ENCODE data around the gene PIP4K2A.

The PIP4K2A gene

DNA sequence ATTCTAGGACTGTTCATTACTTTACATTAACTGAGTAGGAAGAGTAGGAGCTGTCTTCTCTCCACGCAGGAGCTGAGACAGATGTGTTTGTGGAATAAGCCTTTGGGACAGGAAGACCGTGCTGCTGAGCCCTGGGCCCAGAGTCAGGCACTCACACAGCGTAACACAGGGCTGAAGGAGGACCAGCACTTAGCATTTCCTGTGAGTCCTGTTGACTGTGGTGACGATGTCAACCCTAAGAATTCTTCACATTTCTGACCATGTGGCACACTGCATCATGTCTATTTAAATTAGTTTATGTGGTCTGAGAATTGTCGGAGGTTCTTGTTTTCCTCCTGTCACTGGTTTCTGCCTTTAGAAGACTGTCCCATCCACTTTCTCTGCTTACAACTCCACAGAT is 117.2 kb downstream of the PIP4K2A start:
- Histone ChIP-seq H3K14ac (ENCODE audit: low read length) (no peak overlapping the region), H3K23ac (ENCODE audit: low read length) (no peak overlapping the region), H4K8ac (ENCODE audit: low read depth, low read length) (no peak overlapping the region), H2BK120ac (ENCODE audit: insufficient read depth, low read length, poor library complexity) (no peak overlapping the region), H3K9me3 (ENCODE audit: insufficient read depth, low read depth, low read length) (no peaks in the 10 kb centered on the region), H3K79me1 (ENCODE audit: low read length) (no peaks in the 10 kb centered on the region), H3K4me2 (ENCODE audit: low read length) (no peak overlapping the region), H3K36me3 (ENCODE audit: control insufficient read depth in 1 of 2, insufficient read depth in 2 of 2, low read length in 2 of 2) (peaks cover 2 to 3% of the 10 kb centered on the region in 2 experiments), H2AFZ (ENCODE audit: insufficient read depth, low read length, poor library complexity) (no peak overlapping the region), H3K79me2 (ENCODE audit: control insufficient read depth, insufficient read depth, low read length, poor library complexity) (no peaks in the 10 kb centered on the region), H3K27ac (ENCODE audit: low read depth, low read length) (no peak overlapping the region), H3K4me1 (ENCODE audit: control insufficient read depth in 1 of 2, insufficient read depth in 2 of 2, low read length in 2 of 2) (peaks cover 11 to 21% of the 10 kb centered on the region in 2 experiments), H4K91ac (ENCODE audit: low read depth, low read length) (no peak overlapping the region), H3K4ac (ENCODE audit: low read depth, low read length) (no peak overlapping the region), H3K27me3 (ENCODE audit: insufficient read depth, low read length) (no peaks in the 10 kb centered on the region), H2BK12ac (ENCODE audit: low read length) (no peak overlapping the region), H4K12ac (ENCODE audit: low read depth, low read length) (no peak overlapping the region), H2BK5ac (ENCODE audit: low read depth, low read length, poor library complexity) (no peak overlapping the region), H3K4me3 (ENCODE audit: low read depth, low read length) (no peak overlapping the region), H3K18ac (ENCODE audit: low read length) (no peak overlapping the region), H2AK5ac (ENCODE audit: low read length) (no peak overlapping the region), H3K9ac (ENCODE audit: low read length) (no peak overlapping the region)
- DNase-seq = no peak
- no CpG with 5 or more reads among the region's 5 CpGs for WGBS (ENCODE audit: extremely low coverage, insufficient coverage, insufficient read length)

GRCh38 chr10:22593636-22594198 is 120.7 kb downstream of the PIP4K2A start:
- H3K14ac ChIP-seq (ENCODE audit: low read length) = no peak overlapping the region
- H2AFZ ChIP-seq (ENCODE audit: insufficient read depth, low read length, poor library complexity) = no peak overlapping the region
- no CpG with 5 or more reads among the region's 3 CpGs for WGBS (ENCODE audit: extremely low coverage, insufficient coverage, insufficient read length)

DNA sequence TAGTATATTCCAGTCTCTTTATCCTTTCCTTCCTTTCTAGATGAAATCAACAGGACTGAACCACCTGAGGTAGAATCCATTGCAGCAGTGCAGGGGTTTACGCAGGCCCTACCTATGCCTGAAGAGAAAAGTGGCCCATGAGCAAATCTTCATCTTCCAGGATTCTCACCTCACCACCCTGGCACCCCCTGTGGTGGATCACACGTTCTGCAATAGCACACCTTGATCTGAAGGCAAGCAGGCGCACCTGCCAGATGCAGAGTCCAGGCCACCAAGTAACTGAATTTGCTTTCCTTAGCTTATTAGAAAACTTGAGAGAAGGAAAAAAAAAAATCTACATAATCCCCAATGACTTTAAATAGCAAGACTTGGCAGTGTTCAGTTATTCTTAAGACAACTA is 121.4 kb downstream of the PIP4K2A start:
- Histone ChIP-seq H3K14ac (ENCODE audit: low read length) (no peak overlapping the region), H2BK12ac (ENCODE audit: low read length) (no peak overlapping the region), H3K9me3 (ENCODE audit: insufficient read depth, low read depth, low read length) (no peaks in the 10 kb centered on the region), H4K8ac (ENCODE audit: low read depth, low read length) (no peak overlapping the region), H3K4me1 (ENCODE audit: control insufficient read depth in 1 of 2, insufficient read depth in 2 of 2, low read length in 2 of 2) (peaks cover 2 to 9% of the 10 kb centered on the region in 2 experiments), H3K4me3 (ENCODE audit: low read depth, low read length) (no peak overlapping the region), H3K79me2 (ENCODE audit: control insufficient read depth, insufficient read depth, low read length, poor library complexity) (no peaks in the 10 kb centered on the region), H2AK5ac (ENCODE audit: low read length) (no peak overlapping the region), H3K27me3 (ENCODE audit: insufficient read depth, low read length) (no peaks in the 10 kb centered on the region), H2AFZ (ENCODE audit: insufficient read depth, low read length, poor library complexity) (no peak overlapping the region), H3K23ac (ENCODE audit: low read length) (no peak overlapping the region), H3K27ac (ENCODE audit: low read depth, low read length) (no peak overlapping the region), H3K18ac (ENCODE audit: low read length) (no peak overlapping the region), H3K4me2 (ENCODE audit: low read length) (no peak overlapping the region), H3K4ac (ENCODE audit: low read depth, low read length) (no peak overlapping the region), H3K79me1 (ENCODE audit: low read length) (no peaks in the 10 kb centered on the region), H4K12ac (ENCODE audit: low read depth, low read length) (no peak overlapping the region), H4K91ac (ENCODE audit: low read depth, low read length) (no peak overlapping the region), H2BK5ac (ENCODE audit: low read depth, low read length, poor library complexity) (no peak overlapping the region), H3K9ac (ENCODE audit: low read length) (no peak overlapping the region), H2BK120ac (ENCODE audit: insufficient read depth, low read length, poor library complexity) (no peak overlapping the region), H3K36me3 (ENCODE audit: control insufficient read depth in 1 of 2, insufficient read depth in 2 of 2, low read length in 2 of 2) (peaks cover 11 to 12% of the 10 kb centered on the region in 2 experiments)
- no peak for DNase-seq
- no CpG with 5 or more reads among the region's 3 CpGs for WGBS (ENCODE audit: extremely low coverage, insufficient coverage, insufficient read length)

More at GRCh38 chr10:22593636-22594198, 120.7 kb downstream of the PIP4K2A start:
- no peak overlapping the region for H4K12ac ChIP-seq (ENCODE audit: low read depth, low read length)
- H3K9ac ChIP-seq (ENCODE audit: low read length) = no peak overlapping the region
- H3K4me3 ChIP-seq (ENCODE audit: low read depth, low read length) = no peak overlapping the region
- H3K4me2 ChIP-seq (ENCODE audit: low read length) = no peak overlapping the region
- no peaks in the 10 kb centered on the region for H3K27me3 ChIP-seq (ENCODE audit: insufficient read depth, low read length)
- no peak overlapping the region for H2BK5ac ChIP-seq (ENCODE audit: low read depth, low read length, poor library complexity)
- H3K23ac ChIP-seq (ENCODE audit: low read length) = no peak overlapping the region
- H3K18ac ChIP-seq (ENCODE audit: low read length) = no peak overlapping the region
- no peaks in the 10 kb centered on the region for H3K79me2 ChIP-seq (ENCODE audit: control insufficient read depth, insufficient read depth, low read length, poor library complexity)
- H3K27ac ChIP-seq (ENCODE audit: low read depth, low read length) = no peak overlapping the region
- no peak overlapping the region for H4K8ac ChIP-seq (ENCODE audit: low read depth, low read length)
- peaks cover 11% of the 10 kb centered on the region in 2 experiments for H3K36me3 ChIP-seq (ENCODE audit: control insufficient read depth in 1 of 2, insufficient read depth in 2 of 2, low read length in 2 of 2)
- H4K91ac ChIP-seq (ENCODE audit: low read depth, low read length) = no peak overlapping the region
- H2AK5ac ChIP-seq (ENCODE audit: low read length) = no peak overlapping the region
- H3K9me3 ChIP-seq (ENCODE audit: insufficient read depth, low read depth, low read length) = no peaks in the 10 kb centered on the region
- H3K4ac ChIP-seq (ENCODE audit: low read depth, low read length) = peak overlapping the region; percentile 35
- H3K4me1 ChIP-seq (ENCODE audit: control insufficient read depth in 1 of 2, insufficient read depth in 2 of 2, low read length in 2 of 2) = peaks cover 6 to 13% of the 10 kb centered on the region in 2 experiments
- H2BK12ac ChIP-seq (ENCODE audit: low read length) = no peak overlapping the region
- H2BK120ac ChIP-seq (ENCODE audit: insufficient read depth, low read length, poor library complexity) = no peak overlapping the region
- DNase-seq = no peak
- no peaks in the 10 kb centered on the region for H3K79me1 ChIP-seq (ENCODE audit: low read length)

DNA sequence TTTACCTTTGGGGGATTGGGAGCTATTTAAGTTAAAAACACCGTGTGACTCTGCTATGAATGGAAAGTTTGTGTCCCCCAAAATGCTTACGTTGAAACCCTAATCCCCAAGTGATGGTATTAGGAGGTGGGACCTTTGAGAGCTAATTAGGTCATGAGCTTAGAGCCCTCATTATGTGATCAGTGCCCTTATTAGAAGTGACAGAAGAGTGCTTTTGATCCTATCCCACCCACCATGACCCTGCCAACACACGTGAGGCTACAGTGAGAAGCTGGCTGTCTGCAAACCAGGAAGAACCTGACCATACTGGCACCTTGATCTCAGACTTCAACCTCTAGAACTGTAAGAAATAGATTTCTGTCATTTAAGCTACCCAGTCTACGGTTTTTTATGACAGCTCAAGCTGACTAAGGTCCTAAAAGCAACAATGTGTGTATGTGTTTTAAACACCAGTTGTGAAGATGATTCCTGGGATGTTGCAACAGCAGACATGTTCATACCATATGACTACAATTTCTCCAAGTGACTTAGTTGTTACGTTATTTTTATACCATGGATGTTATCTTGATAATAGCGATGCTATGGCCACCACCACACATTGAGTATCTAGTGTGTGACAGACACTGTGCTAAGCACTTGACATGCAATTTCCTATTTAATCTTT is 124.4 kb downstream of the PIP4K2A start:
- H4K8ac ChIP-seq (ENCODE audit: low read depth, low read length) = no peak overlapping the region
- H3K27ac ChIP-seq (ENCODE audit: low read depth, low read length) = no peak overlapping the region
- H3K4me3 ChIP-seq (ENCODE audit: low read depth, low read length) = no peak overlapping the region
- H4K12ac ChIP-seq (ENCODE audit: low read depth, low read length) = no peak overlapping the region
- H2BK12ac ChIP-seq (ENCODE audit: low read length) = no peak overlapping the region
- H2BK120ac ChIP-seq (ENCODE audit: insufficient read depth, low read length, poor library complexity) = no peak overlapping the region
- no peak overlapping the region for H3K9ac ChIP-seq (ENCODE audit: low read length)
- H3K4me2 ChIP-seq (ENCODE audit: low read length) = no peak overlapping the region
- WGBS (ENCODE audit: extremely low coverage, insufficient coverage, insufficient read length) = no CpG with 5 or more reads among the region's 6 CpGs
- no peaks in the 10 kb centered on the region for H3K79me1 ChIP-seq (ENCODE audit: low read length)
- no peak overlapping the region for H3K4ac ChIP-seq (ENCODE audit: low read depth, low read length)
- H3K4me1 ChIP-seq (ENCODE audit: control insufficient read depth in 1 of 2, insufficient read depth in 2 of 2, low read length in 2 of 2) = peaks cover 0 to 3% of the 10 kb centered on the region in 2 experiments
- H3K23ac ChIP-seq (ENCODE audit: low read length) = no peak overlapping the region
- H3K27me3 ChIP-seq (ENCODE audit: insufficient read depth, low read length) = no peaks in the 10 kb centered on the region
- DNase-seq = no peak
- H4K91ac ChIP-seq (ENCODE audit: low read depth, low read length) = no peak overlapping the region
- no peak overlapping the region for H3K14ac ChIP-seq (ENCODE audit: low read length)
- no peak overlapping the region for H2BK5ac ChIP-seq (ENCODE audit: low read depth, low read length, poor library complexity)
- no peak overlapping the region for H3K18ac ChIP-seq (ENCODE audit: low read length)
- H3K9me3 ChIP-seq (ENCODE audit: insufficient read depth, low read depth, low read length) = no peaks in the 10 kb centered on the region
- no peaks in the 10 kb centered on the region for H3K79me2 ChIP-seq (ENCODE audit: control insufficient read depth, insufficient read depth, low read length, poor library complexity)
- H3K36me3 ChIP-seq (ENCODE audit: control insufficient read depth in 1 of 2, insufficient read depth in 2 of 2, low read length in 2 of 2) = peaks cover 15 to 16% of the 10 kb centered on the region in 2 experiments
- H2AK5ac ChIP-seq (ENCODE audit: low read length) = no peak overlapping the region
- no peak overlapping the region for H2AFZ ChIP-seq (ENCODE audit: insufficient read depth, low read length, poor library complexity)

All from trophoblast cell (in vitro differentiated cells and primary cell).